MCF 10A (cell line): ENCODE data around the gene CABP2. TPM values are rescaled to one million over a fixed set of nuclear protein-coding genes. Genes with fewer than 3 reads are reported as not detected.
"Not testable (repeated sequence)": the region's sequence is repeated elsewhere in the genome, so short reads cannot be mapped to it uniquely, and the experiment has no call there.

Experiments used
- BruUV-seq: library from RNA; stranded (reverse); fragments of 400-500 nt; replicated peaks from 2 replicates; lab custom pipeline; 2021; lab: Mats Ljungman, UMichigan
- CTCF ChIA-PET: fragments of 300-600 bp; sonication (Branson Sonifier 250); formaldehyde crosslinking; extraction: SDS; loops from one replicate; lab custom pipeline; 2021; ENCODE audit warnings: antibody characterized with exemption, inconsistent platforms; lab: Yijun Ruan, JAX
- POLR2A ChIA-PET: fragments of 300-600, 350-650 bp; sonication (Branson Sonifier 250); formaldehyde crosslinking; extraction: SDS; loops from one replicate; lab custom pipeline; 2020; ENCODE audit warnings: antibody characterized with exemption, inconsistent platforms; lab: Yijun Ruan, JAX
- DNase-seq: peaks from one replicate; pipeline ENCODE4 v3.0.0-alpha.2; 2018; ENCODE audit not compliant: unreplicated experiment
- H3K27ac Mint-ChIP-seq: one replicate; pipeline ENCODE4 v1.8.0; 2022; ENCODE audit warnings: mild to moderate bottlenecking, low read depth, mixed read lengths; ENCODE audit not compliant: unreplicated experiment
- H3K27me3 Mint-ChIP-seq: one replicate; pipeline ENCODE4 v1.8.0; 2022; ENCODE audit warnings: mixed read lengths; ENCODE audit not compliant: insufficient read depth, unreplicated experiment
- H3K36me3 Mint-ChIP-seq: one replicate; pipeline ENCODE4 v1.8.0; 2022; ENCODE audit warnings: mild to moderate bottlenecking, moderate library complexity, mixed read lengths; ENCODE audit not compliant: insufficient read depth, unreplicated experiment
- H3K4me1 Mint-ChIP-seq: one replicate; pipeline ENCODE4 v1.8.0; 2022; ENCODE audit warnings: mixed read lengths; ENCODE audit not compliant: insufficient read depth, unreplicated experiment
- H3K4me3 Mint-ChIP-seq: one replicate; pipeline ENCODE4 v1.8.0; 2022; ENCODE audit warnings: mild to moderate bottlenecking, moderate library complexity, mixed read lengths; ENCODE audit not compliant: unreplicated experiment
- H3K9me3 Mint-ChIP-seq: one replicate; pipeline ENCODE4 v1.8.0; 2022; ENCODE audit warnings: mixed read lengths; ENCODE audit not compliant: unreplicated experiment
- CTCF ChIP-seq: fragments of 200-600 bp; IDR thresholded peaks from one replicate; pipeline ENCODE4 v1.8.0; 2022; ENCODE audit warnings: antibody characterized with exemption, mild to moderate bottlenecking; ENCODE audit not compliant: unreplicated experiment
- intact Hi-C: fragments of 100-400 bp; cut with micrococcal nuclease; formaldehyde crosslinking; loops from 2 replicates; pipeline ENCODE4 v1.14.1; 2022
- total RNA-seq: library from RNA; stranded (reverse); gene quantifications from 2 replicates; pipeline ENCODE4 v1.2.3, GENCODE V29; 2022

The CABP2 gene
- total RNA-seq, 1 experiment from 2014 or later, result not detected

GRCh38 chr11:67482827-67483798, 40.1 kb downstream of the CABP2 start, which contains the start of gene AIP:
AIP (plus strand) TSS chr11:67483026; CDS start chr11:67483159, 133 bp downstream.
- BruUV-seq, result TSS peak; percentile 72
- Mint-ChIP-seq H3K9me3 (no peaks in the 10 kb centered on the region), H3K27ac (peak within 1 kb of the TSS; percentile 99), H3K4me1 (peaks cover 36% of the 10 kb centered on the region), H3K36me3 (peaks cover 31% of the 10 kb centered on the region), H3K27me3 (no peaks in the 10 kb centered on the region), H3K4me3 (peak within 1 kb of the TSS; percentile 90)
- CTCF ChIA-PET, result interaction anchor here (0.6 to 0.9 kb wide), 4 partner anchors 13 to 222 kb away, joined by 3 to 5 read pairs (median 3); no protein-coding TSS in a partner anchor
- TF ChIP-seq CTCF, result peak; percentile 15
- DNase-seq, result peak; percentile 98
- intact Hi-C loops, result loop anchor here (1.0 kb wide), 1 partner anchor 23 kb away; no protein-coding TSS in a partner anchor
- POLR2A ChIA-PET, result interaction anchor here (0.6 to 2.1 kb wide), 14 partner anchors 8 to 1365 kb away, joined by 3 to 11 read pairs (median 4); partner anchors contain the start of genes PITPNM1, RAD9A, RPS6KB2 and TMEM134

- intact Hi-C loops, result no loop called here
- TSS peak; percentile 58 for BruUV-seq
- POLR2A ChIA-PET, result interaction anchor here (0.6 to 2.1 kb wide), 18 partner anchors 8 to 1364 kb away, joined by 3 to 11 read pairs (median 4); partner anchors contain the start of genes PITPNM1, RAD9A, RPS6KB2 and TMEM134
- peaks cover 24% of the 10 kb centered on the region for H3K36me3 Mint-ChIP-seq
- DNase-seq, result no peak
- no peak for TF ChIP-seq CTCF
- CTCF ChIA-PET, result interaction anchor here (0.6 kb wide), 1 partner anchor 14 kb away, joined by 3 read pairs; no protein-coding TSS in a partner anchor
- peak overlapping the region; percentile 90 for H3K4me3 Mint-ChIP-seq
- no peaks in the 10 kb centered on the region for H3K9me3 Mint-ChIP-seq
- peak overlapping the region; percentile 99 for H3K27ac Mint-ChIP-seq
- no peaks in the 10 kb centered on the region for H3K27me3 Mint-ChIP-seq
- H3K4me1 Mint-ChIP-seq, result peaks cover 36% of the 10 kb centered on the region
Measured at GRCh38 chr11:67482275-67482826, 40.9 kb downstream of the CABP2 start.

DNA sequence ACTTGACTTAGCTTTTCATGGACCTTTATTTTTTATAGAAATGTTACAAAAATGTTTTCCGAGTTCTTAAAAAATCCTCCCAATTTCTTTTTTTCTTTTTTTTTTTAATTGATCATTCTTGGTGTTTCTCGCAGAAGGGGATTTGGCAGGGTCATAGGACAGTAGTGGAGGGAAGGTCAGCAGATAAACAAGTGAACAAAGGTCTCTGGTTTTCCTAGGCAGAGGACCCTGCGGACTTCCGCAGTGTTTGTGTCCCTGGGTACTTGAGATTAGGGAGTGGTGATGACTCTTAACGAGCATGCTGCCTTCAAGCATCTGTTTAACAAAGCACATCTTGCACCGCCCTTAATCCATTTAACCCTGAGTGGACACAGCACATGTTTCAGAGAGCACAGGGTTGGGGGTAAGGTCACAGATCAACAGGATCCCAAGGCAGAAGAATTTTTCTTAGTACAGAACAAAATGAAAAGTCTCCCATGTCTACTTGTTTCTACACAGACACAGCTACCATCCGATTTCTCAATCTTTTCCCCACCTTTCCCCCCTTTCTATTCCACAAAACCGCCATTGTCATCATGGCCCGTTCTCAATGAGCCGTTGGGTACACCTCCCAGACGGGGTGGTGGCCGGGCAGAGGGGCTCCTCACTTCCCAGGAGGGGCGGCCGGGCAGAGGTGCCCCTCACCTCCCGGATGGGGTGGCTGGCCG, 45.7 kb downstream of the CABP2 start:
- H3K4me3 Mint-ChIP-seq, result not testable (repeated sequence)

DNA sequence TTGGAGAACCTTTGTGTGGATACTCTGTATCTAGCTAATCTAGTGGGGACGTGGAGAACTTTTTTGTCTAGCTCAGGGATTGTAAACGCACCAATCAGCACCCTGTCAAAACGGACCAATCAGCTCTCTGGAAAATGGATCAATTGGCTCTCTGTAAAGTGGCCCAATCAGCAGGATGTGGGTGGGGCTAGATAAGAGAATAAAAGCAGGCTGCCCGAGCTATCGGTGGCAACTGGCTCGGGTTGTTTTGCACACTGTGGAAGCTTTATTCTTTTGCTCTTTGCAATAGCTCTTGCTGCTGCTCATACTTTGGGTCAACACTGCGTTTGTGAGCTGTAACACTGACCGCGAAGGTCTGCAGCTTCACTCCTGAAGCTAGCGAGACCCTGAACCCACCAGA, 46.6 kb downstream of the CABP2 start:
- POLR2A ChIA-PET, result interaction anchor here (1.1 kb wide), 1 partner anchor 8 kb away, joined by 3 read pairs; no protein-coding TSS in a partner anchor

More for the DNA sequence above, 45.7 kb downstream of the CABP2 start:
- CTCF ChIA-PET, result interaction anchor here (0.6 to 1.6 kb wide), 4 partner anchors 9 to 185 kb away, joined by 4 to 8 read pairs (median 5); no protein-coding TSS in a partner anchor
- DNase-seq, intact Hi-C loops, H3K4me1 Mint-ChIP-seq, BruUV-seq, H3K27ac Mint-ChIP-seq, H3K36me3 Mint-ChIP-seq, H3K27me3 Mint-ChIP-seq, H3K9me3 Mint-ChIP-seq: not testable (repeated sequence)
- POLR2A ChIA-PET, result interaction anchor here (0.7 to 1.1 kb wide), 3 partner anchors 9 to 39 kb away, joined by 3 read pairs; no protein-coding TSS in a partner anchor

More for the DNA sequence above, 46.6 kb downstream of the CABP2 start:
- CTCF ChIA-PET, result interaction anchor here (0.6 to 1.2 kb wide), 3 partner anchors 9 to 186 kb away, joined by 4 to 5 read pairs (median 5); no protein-coding TSS in a partner anchor
- H3K36me3 Mint-ChIP-seq, H3K27ac Mint-ChIP-seq, H3K27me3 Mint-ChIP-seq, intact Hi-C loops, H3K4me3 Mint-ChIP-seq, BruUV-seq, H3K9me3 Mint-ChIP-seq, DNase-seq, H3K4me1 Mint-ChIP-seq: not testable (repeated sequence)
